GM19193 (cell line): Measurements from ENCODE around the gene BRPF3.

Source experiments
- POLR2A ChIP-seq: IDR thresholded peaks from 4 replicates; pipeline ENCODE4 v1.6.1; 2011; ENCODE audit not compliant: insufficient read depth, insufficient read length; ENCODE audit errors: extremely low read depth

Gene BRPF3

DNA sequence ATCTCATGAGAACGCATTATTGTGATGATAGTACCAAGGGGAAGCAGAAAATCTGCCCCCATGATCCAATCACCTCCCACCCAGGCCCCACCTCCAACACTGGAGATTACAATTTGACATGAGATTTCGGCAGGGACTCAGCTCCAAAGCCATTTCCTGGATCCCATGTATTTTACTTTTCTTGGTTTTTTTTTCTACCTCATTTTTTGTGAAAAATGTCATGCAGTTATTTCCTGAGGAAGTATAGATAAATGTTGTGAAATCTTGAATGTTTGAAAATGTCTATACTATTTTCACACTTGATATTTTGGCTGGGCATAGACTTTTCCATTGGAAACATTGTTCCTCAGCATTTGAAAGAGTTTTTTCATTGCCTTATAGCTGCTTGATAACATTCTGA is 9.1 kb upstream of the BRPF3 start:
- no peak for TF ChIP-seq POLR2A

DNA sequence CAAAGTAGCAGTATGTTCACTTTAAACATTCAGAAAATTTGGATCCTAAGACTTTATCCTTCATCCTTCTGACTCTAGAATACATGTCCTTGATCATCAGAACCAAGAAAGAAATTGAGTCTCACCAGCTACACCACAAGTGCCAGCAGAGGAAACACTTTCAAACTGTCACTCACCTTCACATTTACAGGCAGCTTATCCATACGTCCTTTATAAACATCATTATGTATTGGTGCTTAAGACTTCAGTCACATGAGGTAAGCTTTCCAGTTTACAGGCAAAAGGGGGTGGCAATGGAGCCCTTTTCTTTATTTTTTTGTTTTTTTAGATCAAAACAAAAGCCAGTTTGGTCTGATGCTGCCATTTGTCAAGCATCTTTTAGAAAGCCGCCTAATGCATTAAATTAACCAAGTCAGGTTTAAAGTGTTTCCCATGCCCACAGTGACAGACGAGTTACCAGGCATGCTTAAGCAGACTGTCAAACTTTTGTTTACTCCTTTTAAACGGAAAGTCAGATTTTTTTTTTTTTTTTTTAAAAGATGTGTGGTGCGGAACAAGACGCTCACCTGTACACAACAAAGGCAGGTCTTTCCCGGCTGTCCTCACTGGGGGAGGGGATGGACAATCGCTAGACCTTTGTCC is 952 bp upstream of the BRPF3 start:
- TF ChIP-seq POLR2A = no peak

GRCh38 chr6:36196880-36197548 is 470 bp downstream of the BRPF3 start:
- peak; percentile 59 for TF ChIP-seq POLR2A

DNA sequence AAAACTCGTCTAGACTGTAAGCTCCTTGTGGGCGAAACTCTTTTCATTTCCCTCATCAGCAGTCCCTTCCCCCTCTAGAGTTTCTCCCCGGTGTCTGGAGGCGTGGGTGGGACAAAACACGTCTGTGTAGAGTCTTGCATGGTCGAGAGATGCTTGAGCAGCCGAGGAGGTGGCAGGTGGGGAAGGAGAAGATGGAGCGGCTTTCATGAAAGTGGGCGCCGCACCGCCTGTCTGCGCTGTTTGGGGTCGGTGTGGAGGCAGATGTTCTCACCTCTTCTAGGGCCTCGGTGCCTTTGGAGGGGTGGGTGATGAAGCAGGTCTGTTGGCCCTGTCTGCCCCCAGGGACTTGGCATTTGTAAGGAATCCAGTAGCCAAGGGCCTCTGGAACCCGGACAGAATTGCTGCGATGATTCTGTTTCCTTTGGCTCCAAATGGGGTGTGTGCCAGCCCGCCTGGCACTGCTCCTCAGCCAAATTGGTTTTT is 1.2 kb downstream of the BRPF3 start:
- no peak for TF ChIP-seq POLR2A

- TF ChIP-seq POLR2A = no peak
These were observed 2.4 kb downstream of the BRPF3 start for GRCh38 chr6:36198986-36199385.

- no peak for TF ChIP-seq POLR2A
These were observed 3.8 kb downstream of the BRPF3 start for GRCh38 chr6:36200154-36200891.

GRCh38 chr6:36200998-36201596 is 4.6 kb downstream of the BRPF3 start:
- no peak for TF ChIP-seq POLR2A

DNA sequence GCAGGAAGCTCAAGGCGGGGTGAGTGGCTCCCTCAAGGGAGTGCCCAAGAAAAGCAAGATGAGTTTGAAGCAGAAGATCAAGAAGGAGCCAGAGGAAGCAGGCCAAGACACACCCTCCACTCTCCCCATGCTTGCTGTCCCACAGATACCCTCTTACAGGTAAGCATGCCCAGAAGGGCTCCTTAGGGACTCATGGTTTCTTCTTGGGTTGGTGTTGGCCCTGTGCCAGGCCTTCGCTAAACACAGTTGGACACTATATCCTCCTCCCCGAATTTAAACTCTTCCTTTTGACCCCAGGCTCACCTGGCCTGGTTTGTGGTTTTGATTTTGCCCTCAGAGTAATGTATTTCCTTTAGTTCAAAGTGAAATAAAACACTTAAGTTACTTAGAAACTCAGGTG is 5.1 kb downstream of the BRPF3 start:
- TF ChIP-seq POLR2A = no peak

DNA sequence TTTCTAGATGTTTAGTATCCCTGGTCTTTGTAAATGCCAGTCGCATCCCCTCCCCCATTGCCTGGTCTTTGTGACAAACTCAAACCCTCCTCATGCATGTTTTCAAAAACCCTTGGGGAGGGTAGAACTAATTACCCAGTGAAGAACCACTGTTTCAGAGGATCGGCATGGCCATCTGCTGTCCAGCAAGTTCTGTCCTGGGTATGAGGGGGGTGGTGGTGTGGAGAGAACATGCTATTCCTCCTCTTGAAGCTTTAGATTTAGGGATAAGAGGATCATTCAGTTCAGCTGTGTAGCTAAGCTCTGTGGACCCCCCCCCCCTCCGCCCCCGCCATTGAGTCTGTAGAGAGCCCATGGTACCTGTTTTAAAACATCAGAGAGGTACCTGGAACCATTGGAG is 5.6 kb downstream of the BRPF3 start:
- no peak for TF ChIP-seq POLR2A

- TF ChIP-seq POLR2A = no peak
These were observed 7.7 kb downstream of the BRPF3 start for GRCh38 chr6:36204068-36204753.

GRCh38 chr6:36207155-36207554 is 10.6 kb downstream of the BRPF3 start:
- TF ChIP-seq POLR2A = no peak

- TF ChIP-seq POLR2A = no peak
These were observed 13.1 kb downstream of the BRPF3 start for GRCh38 chr6:36209606-36210005.

DNA sequence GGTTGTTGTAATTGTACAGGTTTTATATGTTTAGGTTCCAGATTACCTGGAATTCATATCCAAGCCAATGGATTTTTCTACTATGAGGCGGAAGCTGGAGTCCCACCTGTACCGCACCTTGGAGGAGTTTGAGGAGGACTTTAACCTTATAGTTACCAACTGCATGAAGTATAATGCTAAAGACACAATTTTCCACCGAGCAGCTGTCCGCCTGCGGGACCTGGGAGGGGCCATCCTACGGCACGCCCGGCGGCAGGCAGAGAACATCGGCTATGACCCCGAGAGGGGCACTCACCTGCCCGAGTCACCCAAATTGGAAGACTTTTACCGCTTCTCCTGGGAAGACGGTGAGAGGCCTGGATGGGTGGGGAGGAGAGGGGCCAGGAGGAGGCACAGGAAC is 13.6 kb downstream of the BRPF3 start:
- no peak for TF ChIP-seq POLR2A

DNA sequence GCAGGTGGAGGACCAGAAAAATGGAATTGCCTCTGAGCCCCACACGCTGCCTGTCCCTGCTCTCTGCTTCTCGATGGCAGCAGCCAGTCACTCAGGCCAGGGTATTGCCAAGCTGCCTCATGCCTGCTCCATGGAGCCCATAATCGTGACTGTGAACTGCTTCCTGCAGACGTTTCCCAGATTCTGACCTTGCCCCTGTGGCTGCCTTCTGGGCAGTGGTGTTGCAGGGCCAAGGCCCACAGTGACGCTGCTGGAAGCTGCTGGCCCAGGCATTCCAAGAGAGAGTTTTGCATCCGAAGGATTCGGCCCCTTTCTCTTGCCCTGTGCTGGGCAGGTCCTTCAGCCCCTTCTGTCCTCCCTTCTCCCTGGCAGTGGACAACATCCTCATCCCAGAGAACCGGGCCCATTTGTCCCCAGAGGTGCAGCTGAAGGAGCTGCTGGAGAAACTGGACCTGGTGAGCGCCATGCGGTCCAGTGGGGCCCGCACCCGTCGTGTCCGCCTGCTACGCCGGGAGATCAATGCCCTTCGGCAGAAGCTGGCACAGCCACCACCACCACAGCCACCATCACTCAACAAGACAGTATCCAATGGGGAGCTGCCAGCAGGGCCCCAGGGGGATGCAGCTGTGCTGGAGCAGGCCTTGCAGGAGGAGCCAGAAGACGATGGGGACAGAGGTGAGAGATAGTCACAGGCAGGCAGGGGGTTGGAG is 14.5 kb downstream of the BRPF3 start:
- TF ChIP-seq POLR2A = no peak
